Right lobe of liver (tissue), 6 donors: ENCODE measurements around the gene CNOT8. TPM values are rescaled to one million over a fixed set of nuclear protein-coding genes. Genes with fewer than 3 reads are reported as not detected.

Source experiments
- ATAC-seq, 4 donors: fragments of 200-7000 bp; cut with Tn5 transposase; one replicate each; pipeline ENCODE4 v1.9.1; 2020; ENCODE audit warnings: mild to moderate bottlenecking in 4 of 4, moderate library complexity in 4 of 4
- DNase-seq, 3 donors: peaks; one replicate each; pipeline ENCODE4 v3.0.0-alpha.2; 2020
- H3K27ac ChIP-seq, 3 donors: fragments of 200-600 bp; one replicate each; pipeline ENCODE4 v1.8.0; 2022
- H3K27me3 ChIP-seq, 2 donors: fragments of 200-600 bp; one replicate each; pipeline ENCODE4 v1.8.0; 2022
- H3K36me3 ChIP-seq, 4 donors: fragments of 200-600 bp; sonication (generic) in 1 of 4; one replicate each; pipeline versions ENCODE4 v1.5.1 to v1.8.0; 2017 to 2022; ENCODE audit warnings: control low read depth in 1 of 4
- H3K4me1 ChIP-seq, 4 donors: fragments of 200-600 bp; sonication (generic) in 1 of 4; one replicate each; pipeline versions ENCODE4 v1.5.1 to v1.8.0; 2017 to 2022; ENCODE audit warnings: control low read depth in 1 of 4
- H3K4me3 ChIP-seq, 3 donors: fragments of 200-600 bp; one replicate each; pipeline ENCODE4 v1.8.0; 2022
- H3K9me3 ChIP-seq, 4 donors: fragments of 200-600 bp; sonication (generic) in 1 of 4; one replicate each; pipeline versions ENCODE4 v1.5.1 to v1.8.0; 2017 to 2022; ENCODE audit warnings: control low read depth in 1 of 4
- POLR2A ChIP-seq: fragments of 450-650 bp; IDR thresholded peaks from one replicate; pipeline ENCODE4 v1.6.1; 2017; ENCODE audit warnings: antibody characterized with exemption, mild to moderate bottlenecking
- WGBS: methylation state at CpG from one replicate; pipeline ENCODE4 v1.1.6; 2018; ENCODE audit warnings: low coverage, low lambda C conversion rate; ENCODE audit not compliant: insufficient coverage; ENCODE audit errors: missing lambda C conversion rate; 5-methylcytosine and 5-hydroxymethylcytosine counted together
- intact Hi-C, 2 donors: fragments of 100-400 bp; cut with DNase I; formaldehyde crosslinking; loops; one replicate each; pipeline versions ENCODE4 v1.11.2 to v1.14.1; 2022
- microRNA counts: library from miRNA; unstranded; fragments of <30 nt; microRNA quantifications from one replicate; lab custom pipeline; 2016
- microRNA-seq, 2 donors: library from miRNA; unstranded; fragments of <30 nt; microRNA quantifications; one replicate each; pipeline ENCODE4, GENCODE V29; 2019 to 2020
- small RNA-seq, 2 experiments: library from RNA; depleted of rRNA; stranded (forward); fragments of <200 nt; gene quantifications; one replicate each; pipeline ENCODE3, GENCODE V24; 2016
- total RNA-seq, 6 experiments: library from RNA; depleted of rRNA in 2 of 6; stranded (reverse); fragments of >200 nt in 2 of 6; fragmentation: NEBNext Ultra II Directional in 3 of 6; extraction: Animal tissue kit (Norgen Biotek cat#: 25700) in 3 of 6; gene quantifications; one replicate each; pipeline versions ENCODE4 v1.1.0 to v1.2.4, GENCODE V29; 2016 to 2023
- TF ChIP-seq, protein P1 (sequence below), 4 donors: fragments of 200-600 bp in 3 of 4; fragments of 450-650 bp in 1 of 4; IDR thresholded peaks; one replicate each; pipeline versions ENCODE4 v1.5.1 to v1.8.0; 2016 to 2022; ENCODE audit warnings: antibody characterized with exemption in 4 of 4, mild to moderate bottlenecking in 2 of 4
- donor health status: DM: no; HTN: yes; CAD: no.
- donor health status: DM: no; HTN: no; CAD: no.
- donor health status: DM: no; HTN: no; CAD: no.
- donor health status: DM: no; HTN: yes; CAD: no.
- donor health status: DM: no; HTN: yes; CAD: no.

Gene CNOT8
- total RNA-seq, 6 experiments from 2014 or later, result 12.4 to 19.6 (median 16.5) TPM

DNA sequence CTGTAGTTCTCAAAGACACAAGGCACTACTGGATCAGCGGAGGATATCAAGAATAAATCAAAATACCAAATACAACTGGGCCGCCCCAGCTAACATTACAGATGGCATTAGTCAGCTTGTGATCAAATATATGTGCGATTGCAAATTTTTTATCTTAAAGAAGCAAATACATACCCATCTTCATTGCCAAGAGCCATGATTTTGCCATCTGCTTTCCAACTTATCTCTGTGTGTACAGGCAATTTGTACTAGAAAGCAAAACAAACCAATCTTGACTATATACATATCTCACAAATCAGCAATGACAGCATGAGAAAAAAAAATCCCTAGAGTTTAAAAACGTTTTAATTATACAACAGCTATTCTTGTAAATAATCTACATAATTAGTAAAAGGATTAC lies 59.3 kb downstream of the CNOT8 start:
- H3K9me3 ChIP-seq, result no peaks in the 10 kb centered on the region
- no peak for DNase-seq
- no peak overlapping the region for H3K4me3 ChIP-seq
- 84% methylated on average over 4 of the region's 4 CpGs for WGBS
- H3K27ac ChIP-seq, result no peak overlapping the region
- ATAC-seq, result no peak
- H3K36me3 ChIP-seq, result peaks cover 0 to 51% (median 23%) of the 10 kb centered on the region in 4 donors
- H3K4me1 ChIP-seq, result no peaks in the 10 kb centered on the region
- TF ChIP-seq POLR2A, result no peak
- TF ChIP-seq, protein P1, sequence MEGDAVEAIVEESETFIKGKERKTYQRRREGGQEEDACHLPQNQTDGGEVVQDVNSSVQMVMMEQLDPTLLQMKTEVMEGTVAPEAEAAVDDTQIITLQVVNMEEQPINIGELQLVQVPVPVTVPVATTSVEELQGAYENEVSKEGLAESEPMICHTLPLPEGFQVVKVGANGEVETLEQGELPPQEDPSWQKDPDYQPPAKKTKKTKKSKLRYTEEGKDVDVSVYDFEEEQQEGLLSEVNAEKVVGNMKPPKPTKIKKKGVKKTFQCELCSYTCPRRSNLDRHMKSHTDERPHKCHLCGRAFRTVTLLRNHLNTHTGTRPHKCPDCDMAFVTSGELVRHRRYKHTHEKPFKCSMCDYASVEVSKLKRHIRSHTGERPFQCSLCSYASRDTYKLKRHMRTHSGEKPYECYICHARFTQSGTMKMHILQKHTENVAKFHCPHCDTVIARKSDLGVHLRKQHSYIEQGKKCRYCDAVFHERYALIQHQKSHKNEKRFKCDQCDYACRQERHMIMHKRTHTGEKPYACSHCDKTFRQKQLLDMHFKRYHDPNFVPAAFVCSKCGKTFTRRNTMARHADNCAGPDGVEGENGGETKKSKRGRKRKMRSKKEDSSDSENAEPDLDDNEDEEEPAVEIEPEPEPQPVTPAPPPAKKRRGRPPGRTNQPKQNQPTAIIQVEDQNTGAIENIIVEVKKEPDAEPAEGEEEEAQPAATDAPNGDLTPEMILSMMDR (IDR thresholded peaks at IDR 0.05), result no peak
- H3K27me3 ChIP-seq, result no peaks in the 10 kb centered on the region
- intact Hi-C loops, result no loop called here

GRCh38 chr5:154923441-154924430 lies 65.3 kb downstream of the CNOT8 start:
- no peaks in the 10 kb centered on the region for H3K9me3 ChIP-seq
- no peaks in the 10 kb centered on the region for H3K4me1 ChIP-seq
- 89% methylated on average over 7 of the region's 7 CpGs for WGBS
- intact Hi-C loops, result no loop called here
- no peak for TF ChIP-seq POLR2A
- TF ChIP-seq, protein P1 (IDR thresholded peaks at IDR 0.05), result no peak
- H3K27me3 ChIP-seq, result no peaks in the 10 kb centered on the region
- no peak overlapping the region for H3K4me3 ChIP-seq
- no peak overlapping the region for H3K27ac ChIP-seq
- ATAC-seq, result no peak
- DNase-seq, result no peak
- peaks cover 0 to 66% (median 31%) of the 10 kb centered on the region in 4 donors for H3K36me3 ChIP-seq

MicroRNAs within 50 kb of the gene (microRNA counts, 767-probe panel; counts per million panel counts)
- microRNA hsa-miR-378h (lab: Ali Mortazavi, UCI), result 237 counts per million

Small RNA genes lying within 50 kb of the gene (microRNA-seq; reads per million reads assigned to microRNA genes)
- 0 reads per million in 2 donors for gene MIR378H

Small RNA genes lying within 50 kb of the gene (small RNA-seq; reads per million reads assigned to genes)
- gene MIR378H, result 0 reads per million in 2 experiments

Other genes with a start within 250 kb of the CNOT8 start
- 10 to 100 TPM; 58.2 to 85.7 (median 73.0) TPM for gene LARP1, start 103.2 kb upstream of the CNOT8 start, total RNA-seq
- 10 to 100 TPM; 27.3 to 98.1 (median 53.2) TPM for gene FAXDC2, start 8.0 kb upstream of the CNOT8 start, total RNA-seq
- 10 to 100 TPM in 1 of 6 experiments, 1 to 10 TPM in 5; 5.7 to 11.3 (median 7.5) TPM for gene GEMIN5, start 79.6 kb downstream of the CNOT8 start, total RNA-seq
- gene MRPL22, start 82.4 kb downstream of the CNOT8 start, total RNA-seq, result 10 to 100 TPM; 22.0 to 30.9 (median 26.4) TPM
- not detected for gene KIF4B, start 155.1 kb downstream of the CNOT8 start, total RNA-seq